Heart left ventricle (tissue), 16 donors: ENCODE results near the gene PRODH. TPM values are rescaled to one million over a fixed set of nuclear protein-coding genes. Genes with fewer than 3 reads are reported as not detected.

Source experiments
- ATAC-seq, 4 donors: fragments of 200-7000 bp; cut with Tn5 transposase; one replicate each; pipeline ENCODE4 v1.9.1; 2020 to 2022; ENCODE audit warnings: moderate library complexity in 4 of 4, mild to moderate bottlenecking in 3 of 4, moderate number of reproducible peaks in 1 of 4
- DNase-seq, 5 donors: peaks; one replicate each; pipeline ENCODE4 v3.0.0-alpha.2; 2020
- H3K27ac ChIP-seq, 12 donors: fragments of 200-600 bp; sonication (generic) in 4 of 12; one replicate each; pipeline versions ENCODE4 v1.5.0 to v1.8.0; 2016 to 2022; ENCODE audit warnings: mild to moderate bottlenecking in 2 of 12
- H3K27me3 ChIP-seq, 9 donors: fragments of 200-600 bp; sonication (generic) in 2 of 9; one replicate each; pipeline versions ENCODE4 v1.5.1 to v1.8.0; 2016 to 2022; ENCODE audit warnings: mild to moderate bottlenecking in 3 of 9
- H3K36me3 ChIP-seq, 9 donors: fragments of 200-600 bp; sonication (generic) in 2 of 9; one replicate each; pipeline versions ENCODE4 v1.5.0 to v1.8.0; 2018 to 2022; ENCODE audit warnings: mild to moderate bottlenecking in 2 of 9
- H3K4me1 ChIP-seq, 12 donors: fragments of 200-600 bp; sonication (generic) in 4 of 12; one replicate each; pipeline versions ENCODE4 v1.5.0 to v1.8.0; 2016 to 2022; ENCODE audit warnings: mild to moderate bottlenecking in 3 of 12
- H3K4me3 ChIP-seq, 12 donors: fragments of 200-600 bp; sonication (generic) in 4 of 12; one replicate each; pipeline versions ENCODE4 v1.5.0 to v1.8.0; 2017 to 2022; ENCODE audit warnings: mild to moderate bottlenecking in 9 of 12, moderate library complexity in 4 of 12
- H3K9me3 ChIP-seq, 12 donors: fragments of 200-600 bp; sonication (generic) in 4 of 12; one replicate each; pipeline versions ENCODE4 v1.5.0 to v1.8.0; 2016 to 2022; ENCODE audit warnings: mild to moderate bottlenecking in 1 of 12
- CTCF ChIP-seq, 12 donors: fragments of 200-600 bp; sonication (generic) in 4 of 12; IDR thresholded peaks; one replicate each; pipeline versions ENCODE4 v1.5.0 to v1.8.0; 2018 to 2022; ENCODE audit warnings: antibody characterized with exemption in 12 of 12, mild to moderate bottlenecking in 5 of 12
- POLR2A ChIP-seq, 2 donors: fragments of 450-650 bp; IDR thresholded peaks; one replicate each; pipeline ENCODE4 v1.6.1; 2017; ENCODE audit warnings: antibody characterized with exemption in 2 of 2, mild to moderate bottlenecking in 2 of 2, moderate library complexity in 2 of 2
- WGBS, 4 donors: extraction: QIAGEN DNeasy Blood & Tissue Kit in 2 of 4; methylation state at CpG; one replicate each; pipeline versions ENCODE4 v1.1.5 to v1.1.7; 2013 to 2018; 5-methylcytosine and 5-hydroxymethylcytosine counted together
- intact Hi-C, 10 donors: fragments of 100-400 bp; cut with DNase I; formaldehyde crosslinking; loops; one replicate each; pipeline versions ENCODE4 v1.11.1 to v1.14.2; 2022
- polyA plus RNA-seq, 2 donors: library from polyadenylated mRNA; stranded (reverse); fragments of 200-250 nt; gene quantifications; one replicate each; pipeline ENCODE4 v1.2.3, GENCODE V29; 2013
- total RNA-seq, 9 donors: library from RNA; depleted of rRNA in 2 of 9; stranded (reverse); fragments of >200 nt in 2 of 9; fragmentation: NEBNext Ultra II Directional in 3 of 9; extraction: Animal tissue kit (Norgen Biotek cat#: 25700) in 3 of 9; gene quantifications; one replicate each; pipeline versions ENCODE4 v1.1.0 to v1.2.4, GENCODE V29; 2016 to 2023
- donor health status: ischemic (EF 13 %, LVEDD 7.1; RV severe dilation, severe dysfunction).
- donor health status: healthy with polysubstance abuse.
- donor health status: DM: no; HTN: yes; CAD: no.
- donor health status: DM: no; HTN: no; CAD: no.
- donor health status: ischemic (EF 25% LVEDD 6.9; RV normal size, moderate dysfunction).
- donor health status: ischemic (EF 25% LVEDD 5.7; RV mildly dilated, moderate dysfunction).
- donor health status: healthy.
- donor health status: DM: yes; HTN: yes; CAD: no.
- donor health status: ischemic (EF 35%, LVEDD 5.7; RV mildly dilated, moderate dysfunction).
- donor health status: nonischemic (EF 11% LVEDD 7.7; RV severe dilation, severe dysfunction).
- donor health status: DM: yes; HTN: yes; CAD: no.
- donor health status: PGD.
- donor health status: ischemic (EF 29% LVEDD 5.4; RV normal size, mild dysfunction).
- donor health status: nonischemic (EF 23%, LVEDD 6.1; RV moderate dilation, normal function).

PRODH gene
- total and polyA plus RNA-seq, 11 donors, result 3.3 to 25.0 (median 7.5) TPM

- Histone ChIP-seq H3K36me3 (no peaks in the 10 kb centered on the region), H3K4me3 (no peak overlapping the region), H3K27me3 (peaks cover 0 to 3% (median 0%) of the 10 kb centered on the region in 9 donors), H3K4me1 (no peaks in the 10 kb centered on the region), H3K9me3 (peaks cover 0 to 12% (median 8%) of the 10 kb centered on the region in 12 donors), H3K27ac (no peak overlapping the region)
- intact Hi-C loops, result no loop called here
- ATAC-seq (no peak), DNase-seq (no peak)
- no peak for TF ChIP-seq POLR2A (IDR thresholded peaks at IDR 0.05)
- 79 to 82% (median 80%) methylated on average over 6 to 9 of the region's 9 CpGs for WGBS, 4 donors
Observed at GRCh38 chr22:18983120-18983651, 47.1 kb upstream of the PRODH start.

- no peak for ATAC-seq
- DNase-seq, result no peak
- no peak overlapping the region for H3K4me3 ChIP-seq
Observed at GRCh38 chr22:18980829-18981228, 44.7 kb upstream of the PRODH start.

GRCh38 chr22:18979957-18980356 lies 43.9 kb upstream of the PRODH start:
- ATAC-seq (no peak), DNase-seq (no peak)
- Histone ChIP-seq H3K27me3 (no peaks in the 10 kb centered on the region), H3K4me3 (no peak overlapping the region), H3K9me3 (peaks cover 0 to 12% (median 8%) of the 10 kb centered on the region in 12 donors), H3K36me3 (no peaks in the 10 kb centered on the region), H3K4me1 (no peaks in the 10 kb centered on the region), H3K27ac (no peak overlapping the region)
- WGBS, 4 donors, result 85 to 100% (median 89%) methylated on average over 1 of the region's 1 CpG
- TF ChIP-seq POLR2A (IDR thresholded peaks at IDR 0.05) (no peak), CTCF (IDR thresholded peaks at IDR 0.05) (no peak)
- intact Hi-C loops, result no loop called here

More at GRCh38 chr22:18980829-18981228, 44.7 kb upstream of the PRODH start:
- H3K4me1 ChIP-seq, result no peaks in the 10 kb centered on the region
- no peaks in the 10 kb centered on the region for H3K36me3 ChIP-seq
- H3K27me3 ChIP-seq, result no peaks in the 10 kb centered on the region
- TF ChIP-seq CTCF (IDR thresholded peaks at IDR 0.05), result no peak
- TF ChIP-seq POLR2A (IDR thresholded peaks at IDR 0.05), result no peak
- intact Hi-C loops, result no loop called here
- no peak overlapping the region for H3K27ac ChIP-seq
- H3K9me3 ChIP-seq, result peaks cover 0 to 12% (median 8%) of the 10 kb centered on the region in 12 donors

- no peaks in the 10 kb centered on the region for H3K4me1 ChIP-seq
- ATAC-seq (no peak), DNase-seq (peak in 1 of 5 donors; percentile 28)
- no peak for TF ChIP-seq CTCF (IDR thresholded peaks at IDR 0.05)
- TF ChIP-seq POLR2A (IDR thresholded peaks at IDR 0.05), result no peak
- intact Hi-C loops, result no loop called here
- 68 to 81% (median 78%) methylated on average over 4 to 9 of the region's 9 CpGs; no CpG with 5 or more reads in 1 of the 4 donors for WGBS, 4 donors
- no peak overlapping the region for H3K27ac ChIP-seq
- no peaks in the 10 kb centered on the region for H3K36me3 ChIP-seq
- no peak overlapping the region for H3K4me3 ChIP-seq
- peaks cover 0 to 12% (median 8%) of the 10 kb centered on the region in 12 donors for H3K9me3 ChIP-seq
- no peaks in the 10 kb centered on the region for H3K27me3 ChIP-seq
Observed at GRCh38 chr22:18978506-18978905, 42.4 kb upstream of the PRODH start.
